HCT116 (cell line): Measurements from ENCODE around the gene ICA1L. TPM values are rescaled to one million over a fixed set of nuclear protein-coding genes. Genes with fewer than 3 reads are reported as not detected.

Experiments
- ATAC-seq: fragments of 200-7000 bp; cut with Tn5 transposase; 2 replicates; pipeline ENCODE4 v1.9.1; 2020; ENCODE audit warnings: mild to moderate bottlenecking, moderate library complexity
- BruUV-seq: library from RNA; stranded (reverse); fragments of 400-500 nt; replicated peaks from 2 replicates; lab custom pipeline; 2021; lab: Mats Ljungman, UMichigan
- CTCF ChIA-PET: fragments of 300-600 bp; sonication (Branson Sonifier 250); formaldehyde crosslinking; loops from one replicate; lab custom pipeline; 2021; ENCODE audit warnings: antibody characterized with exemption; lab: Charles Lee
- POLR2A ChIA-PET: fragments of 300-600, 350-600 bp; sonication (Branson Sonifier 250); formaldehyde crosslinking; loops from one replicate; lab custom pipeline; 2021; ENCODE audit warnings: antibody characterized with exemption; lab: Charles Lee
- RAD21 ChIA-PET, 2 experiments: fragments of 300-600 bp; sonication (Branson Sonifier 250); formaldehyde crosslinking; loops; one replicate each; lab custom pipeline; 2023; ENCODE audit warnings: low total read pairs in 2 of 2; ENCODE audit not compliant: uncharacterized antibody in 2 of 2, unreplicated experiment in 2 of 2, low non-redundant PET in 1 of 2; lab: Charles Lee
- DNase-seq: peaks from one replicate; pipeline ENCODE4 v3.0.0-alpha.2; 2010; ENCODE audit warnings: low read depth, low spot score
- H2AFZ ChIP-seq: fragments of 200-600 bp; shearing (Covaris generic), sonication (generic); 2 replicates; pipeline ENCODE4 v1.6.1; 2017; ENCODE audit warnings: low read depth, mixed run types, mixed read lengths, antibody characterized with exemption, low read length; ENCODE audit not compliant: poor library complexity, severe bottlenecking
- H3K27ac ChIP-seq: 2 replicates; pipeline ENCODE4 v1.5.1; 2012; ENCODE audit warnings: low read depth, low read length
- H3K27me3 ChIP-seq: fragments of 200-600 bp; sonication (generic); 2 replicates; pipeline ENCODE4 v1.6.1; 2016; ENCODE audit warnings: mixed run types, low read length, mixed read lengths; ENCODE audit not compliant: insufficient read depth
- H3K36me3 ChIP-seq, 2 experiments: fragments of 200-500 bp in 1 of 2; fragments of 200-600 bp in 1 of 2; sonication (Bioruptor generic) in 1 of 2; sonication (generic) in 1 of 2; 2 replicates each; pipeline versions ENCODE4 v1.5.1 to v1.6.1; 2014 to 2016; ENCODE audit warnings: low read length in 2 of 2, inconsistent platforms in 1 of 2, mixed read lengths in 1 of 2, mixed run types in 1 of 2; ENCODE audit not compliant: insufficient read depth in 2 of 2, control insufficient read depth in 1 of 2
- H3K4me1 ChIP-seq, 2 experiments: fragments of 200-600 bp in 1 of 2; sonication (generic) in 1 of 2; 2 replicates each; pipeline versions ENCODE4 v1.5.1 to v1.6.1; 2012 to 2017; ENCODE audit warnings: low read length in 2 of 2, inconsistent platforms in 1 of 2, mild to moderate bottlenecking in 1 of 2, mixed read lengths in 1 of 2, mixed run types in 1 of 2, moderate library complexity in 1 of 2; ENCODE audit not compliant: insufficient read depth in 2 of 2, control insufficient read depth in 1 of 2
- H3K4me2 ChIP-seq: fragments of 200-600 bp; sonication (generic); 2 replicates; pipeline ENCODE4 v1.6.1; 2017; ENCODE audit warnings: mixed run types, low read length, mixed read lengths
- H3K4me3 ChIP-seq, 2 experiments: fragments of 200-600 bp in 1 of 2; sonication (generic) in 1 of 2; replicated peaks in 1 of 2; 2 replicates each; pipeline ENCODE4 v1.5.1; 2011 to 2016; ENCODE audit warnings: low read length in 2 of 2, control low read depth in 1 of 2, low read depth in 1 of 2, mild to moderate bottlenecking in 1 of 2, mixed read lengths in 1 of 2, mixed run types in 1 of 2
- H3K79me2 ChIP-seq: fragments of 200-600 bp; sonication (generic); 2 replicates; pipeline ENCODE4 v1.6.1; 2017; ENCODE audit warnings: mild to moderate bottlenecking, mixed run types, low read length, moderate library complexity, mixed read lengths; ENCODE audit not compliant: insufficient read depth
- H3K9ac ChIP-seq: fragments of 200-600 bp; sonication (generic); 2 replicates; pipeline ENCODE4 v1.6.1; 2016; ENCODE audit warnings: low read length, mixed read lengths
- H3K9me2 ChIP-seq: fragments of 200-600 bp; sonication (generic), shearing (Covaris generic); 2 replicates; pipeline ENCODE4 v1.6.1; 2017; ENCODE audit warnings: mixed run types, mild to moderate bottlenecking, moderate library complexity; ENCODE audit not compliant: insufficient read depth
- H3K9me3 ChIP-seq, 2 experiments: fragments of 200-500 bp in 1 of 2; fragments of 200-600 bp in 1 of 2; sonication (Bioruptor generic) in 1 of 2; sonication (generic) in 1 of 2; 2 replicates each; pipeline ENCODE4 v1.6.1; 2014 to 2017; ENCODE audit warnings: low read length in 2 of 2, mixed read lengths in 2 of 2, inconsistent platforms in 1 of 2, low read depth in 1 of 2, mild to moderate bottlenecking in 1 of 2, mixed run types in 1 of 2, moderate library complexity in 1 of 2; ENCODE audit not compliant: control insufficient read depth in 1 of 2, insufficient read depth in 1 of 2
- H4K20me1 ChIP-seq: fragments of 200-600 bp; sonication (generic), shearing (Covaris generic); 2 replicates; pipeline ENCODE4 v1.6.1; 2017; ENCODE audit warnings: mixed run types, mild to moderate bottlenecking, moderate library complexity; ENCODE audit not compliant: insufficient read depth
- CBX3 ChIP-seq: IDR thresholded peaks from 2 replicates; pipeline ENCODE4 v1.6.1; 2012; ENCODE audit warnings: low read depth
- CEBPB ChIP-seq: IDR thresholded peaks from 2 replicates; pipeline ENCODE4 v1.6.1; 2012; ENCODE audit warnings: low read depth
- EGR1 ChIP-seq: IDR thresholded peaks from 2 replicates; pipeline ENCODE4 v1.6.1; 2012; ENCODE audit warnings: low read depth
- ELF1 ChIP-seq: IDR thresholded peaks from 2 replicates; pipeline ENCODE4 v1.6.1; 2012; ENCODE audit warnings: low read depth, borderline replicate concordance
- EZH2 ChIP-seq: fragments of 200-600 bp; sonication (generic); IDR thresholded peaks from 2 replicates; pipeline ENCODE4 v1.6.1; 2017; ENCODE audit warnings: antibody characterized with exemption, mixed run types
- EZH2phosphoT487 ChIP-seq: fragments of 200-600 bp; IDR thresholded peaks from 2 replicates; pipeline ENCODE4 v1.6.1; 2018; ENCODE audit warnings: antibody characterized with exemption, borderline replicate concordance
- FOSL1 ChIP-seq: IDR thresholded peaks from 2 replicates; pipeline ENCODE4 v1.6.1; 2012; ENCODE audit warnings: low read depth
- JUND ChIP-seq: IDR thresholded peaks from 2 replicates; pipeline ENCODE4 v1.6.1; 2012
- POLR2AphosphoS5 ChIP-seq: IDR thresholded peaks from 2 replicates; pipeline ENCODE4 v1.6.1; 2011; ENCODE audit warnings: mild to moderate bottlenecking, low read depth, low read length, moderate library complexity
- RAD21 ChIP-seq: IDR thresholded peaks from 2 replicates; pipeline ENCODE4 v1.6.1; 2012; ENCODE audit warnings: low read depth, mild to moderate bottlenecking
- SP1 ChIP-seq: IDR thresholded peaks from 2 replicates; pipeline ENCODE4 v1.6.1; 2012; ENCODE audit warnings: low read depth
- SRF ChIP-seq: IDR thresholded peaks from 2 replicates; pipeline ENCODE4 v1.6.1; 2012; ENCODE audit warnings: low read depth
- YY1 ChIP-seq: IDR thresholded peaks from 2 replicates; pipeline ENCODE4 v1.6.1; 2011; ENCODE audit warnings: low read length, low read depth, moderate library complexity, mild to moderate bottlenecking; ENCODE audit not compliant: insufficient replicate concordance; ENCODE audit errors: extremely low read depth
- ZFX ChIP-seq: fragments of 450-650 bp; IDR thresholded peaks from 2 replicates; pipeline ENCODE4 v1.6.1; 2017
- ZNF274 ChIP-seq: fragments of 200-500 bp; sonication (Bioruptor generic); IDR thresholded peaks from 2 replicates; pipeline ENCODE4 v1.6.1; 2014; ENCODE audit warnings: mild to moderate bottlenecking, low read depth, low read length, inconsistent platforms
- intact Hi-C: fragments of 100-400 bp; cut with micrococcal nuclease; formaldehyde crosslinking; loops from 2 replicates; pipeline ENCODE4 v1.10.0; 2022
- total RNA-seq: library from RNA; stranded (reverse); gene quantifications from one replicate; pipeline ENCODE4 v1.2.1, GENCODE V29; 2021; ENCODE audit not compliant: unreplicated experiment
- TF ChIP-seq, protein P1 (sequence below): IDR thresholded peaks from 2 replicates; pipeline ENCODE4 v1.6.1; 2012
- TF ChIP-seq, protein P2 (sequence below): IDR thresholded peaks from 2 replicates; pipeline ENCODE4 v1.6.1; 2011; ENCODE audit warnings: mild to moderate bottlenecking, low read length, moderate library complexity; ENCODE audit not compliant: insufficient replicate concordance; ENCODE audit errors: extremely low read depth
- TF ChIP-seq, protein P3 (sequence below): IDR thresholded peaks from 2 replicates; pipeline ENCODE4 v1.6.1; 2012

The ICA1L gene
- total RNA-seq, 1 experiment from 2014 or later: 2.5 TPM

- H3K27me3 ChIP-seq: no peaks in the 10 kb centered on the region
- H3K4me1 ChIP-seq: no peaks in the 10 kb centered on the region
- H4K20me1 ChIP-seq: no peaks in the 10 kb centered on the region
- ChIA-PET RAD21 (no interaction called here), POLR2A (interaction anchor here (0.6 kb wide), 1 partner anchor 160 kb away, joined by 4 read pairs; no protein-coding TSS in a partner anchor), CTCF (no interaction called here)
- no peak for ATAC-seq
- BruUV-seq: no TSS peak
- no peak overlapping the region for H3K9ac ChIP-seq
- no peak for DNase-seq
- H3K36me3 ChIP-seq: no peaks in the 10 kb centered on the region
- H3K27ac ChIP-seq: no peak overlapping the region
- H3K9me2 ChIP-seq: no peaks in the 10 kb centered on the region
- H3K79me2 ChIP-seq: no peaks in the 10 kb centered on the region
- no peak overlapping the region for H3K4me3 ChIP-seq
- intact Hi-C loops: no loop called here
- no peak overlapping the region for H3K4me2 ChIP-seq
- H3K9me3 ChIP-seq: no peaks in the 10 kb centered on the region
- H2AFZ ChIP-seq: no peak overlapping the region
- TF ChIP-seq ZNF274 (no peak), EGR1 (no peak), EZH2 (no peak), CBX3 (no peak), RAD21 (no peak), YY1 (no peak), FOSL1 (no peak), CEBPB (no peak), ZFX (no peak), EZH2phosphoT487 (no peak), JUND (no peak), POLR2AphosphoS5 (no peak), SRF (no peak), ELF1 (no peak), SP1 (no peak)
- TF ChIP-seq, protein P1, sequence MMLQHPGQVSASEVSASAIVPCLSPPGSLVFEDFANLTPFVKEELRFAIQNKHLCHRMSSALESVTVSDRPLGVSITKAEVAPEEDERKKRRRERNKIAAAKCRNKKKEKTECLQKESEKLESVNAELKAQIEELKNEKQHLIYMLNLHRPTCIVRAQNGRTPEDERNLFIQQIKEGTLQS: no peak
- TF ChIP-seq, protein P2, sequence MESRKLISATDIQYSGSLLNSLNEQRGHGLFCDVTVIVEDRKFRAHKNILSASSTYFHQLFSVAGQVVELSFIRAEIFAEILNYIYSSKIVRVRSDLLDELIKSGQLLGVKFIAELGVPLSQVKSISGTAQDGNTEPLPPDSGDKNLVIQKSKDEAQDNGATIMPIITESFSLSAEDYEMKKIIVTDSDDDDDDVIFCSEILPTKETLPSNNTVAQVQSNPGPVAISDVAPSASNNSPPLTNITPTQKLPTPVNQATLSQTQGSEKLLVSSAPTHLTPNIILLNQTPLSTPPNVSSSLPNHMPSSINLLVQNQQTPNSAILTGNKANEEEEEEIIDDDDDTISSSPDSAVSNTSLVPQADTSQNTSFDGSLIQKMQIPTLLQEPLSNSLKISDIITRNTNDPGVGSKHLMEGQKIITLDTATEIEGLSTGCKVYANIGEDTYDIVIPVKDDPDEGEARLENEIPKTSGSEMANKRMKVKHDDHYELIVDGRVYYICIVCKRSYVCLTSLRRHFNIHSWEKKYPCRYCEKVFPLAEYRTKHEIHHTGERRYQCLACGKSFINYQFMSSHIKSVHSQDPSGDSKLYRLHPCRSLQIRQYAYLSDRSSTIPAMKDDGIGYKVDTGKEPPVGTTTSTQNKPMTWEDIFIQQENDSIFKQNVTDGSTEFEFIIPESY: no peak
- TF ChIP-seq, protein P3, sequence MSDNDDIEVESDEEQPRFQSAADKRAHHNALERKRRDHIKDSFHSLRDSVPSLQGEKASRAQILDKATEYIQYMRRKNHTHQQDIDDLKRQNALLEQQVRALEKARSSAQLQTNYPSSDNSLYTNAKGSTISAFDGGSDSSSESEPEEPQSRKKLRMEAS: no peak
These were observed 100.2 kb downstream of the ICA1L start for GRCh38 chr2:202771336-202771735.
